GDM1 (cell line): ENCODE data around the gene RSL24D1.
A peak's percentile ranks its signal among the peaks of the same experiment; 100 is the strongest.
"Not testable (repeated sequence)": the region's sequence is repeated elsewhere in the genome, so short reads cannot be mapped to it uniquely, and the experiment has no call there.

Source experiments
- DNase-seq: peaks from one replicate; lab custom pipeline; 2025; lab: John Stamatoyannopoulos, UW

RSL24D1 gene

GRCh38 chr15:55204464-55204863 lies 7.7 kb upstream of the RSL24D1 start:
- DNase-seq, result no peak

GRCh38 chr15:55202206-55202605 lies 5.5 kb upstream of the RSL24D1 start:
- no peak for DNase-seq

- DNase-seq, result no peak
Observed at GRCh38 chr15:55198706-55199105, 2.0 kb upstream of the RSL24D1 start.

- DNase-seq, result no peak
Observed at GRCh38 chr15:55197719-55198118, 978 bp upstream of the RSL24D1 start.

GRCh38 chr15:55197362-55197705 lies 593 bp upstream of the RSL24D1 start:
- DNase-seq, result no peak

GRCh38 chr15:55195996-55196395 lies 745 bp downstream of the RSL24D1 start:
- DNase-seq, result no peak

- no peak for DNase-seq
Observed at GRCh38 chr15:55194256-55194655, 2.5 kb downstream of the RSL24D1 start.

GRCh38 chr15:55186331-55186730 lies 10.4 kb downstream of the RSL24D1 start:
- DNase-seq, result no peak

GRCh38 chr15:55183679-55184078 lies 13.1 kb downstream of the RSL24D1 start:
- no peak for DNase-seq

GRCh38 chr15:55179141-55179540 lies 17.6 kb downstream of the RSL24D1 start:
- no peak for DNase-seq

GRCh38 chr15:55170361-55170760 lies 26.4 kb downstream of the RSL24D1 start:
- DNase-seq, result no peak

- peak; percentile 69 for DNase-seq
Observed at GRCh38 chr15:55168350-55168974, 28.3 kb downstream of the RSL24D1 start.

GRCh38 chr15:55164284-55164683 lies 32.5 kb downstream of the RSL24D1 start:
- DNase-seq, result no peak

GRCh38 chr15:55151631-55152030 lies 45.1 kb downstream of the RSL24D1 start:
- DNase-seq, result no peak

- not testable (repeated sequence) for DNase-seq
Observed at GRCh38 chr15:55143132-55143531, 53.6 kb downstream of the RSL24D1 start.

GRCh38 chr15:55133972-55134371 lies 62.8 kb downstream of the RSL24D1 start:
- DNase-seq, result no peak

- no peak for DNase-seq
Observed at GRCh38 chr15:55132672-55133071, 64.1 kb downstream of the RSL24D1 start.
